Testis (tissue), 2 donors: ENCODE measurements around the gene TBC1D24.

Experiments
- CTCF ChIP-seq, 3 experiments: fragments of 450-650 bp in 2 of 3; fragments of 200-600 bp in 1 of 3; sonication (generic) in 1 of 3; IDR thresholded peaks; one replicate each; pipeline ENCODE4 v1.5.1; 2016 to 2019; ENCODE audit warnings: antibody characterized with exemption in 3 of 3, mild to moderate bottlenecking in 2 of 3, moderate library complexity in 1 of 3
- POLR2A ChIP-seq: fragments of 450-650 bp; IDR thresholded peaks from one replicate; pipeline ENCODE4 v1.6.1; 2017; ENCODE audit warnings: antibody characterized with exemption, mild to moderate bottlenecking, moderate library complexity

- TF ChIP-seq CTCF (IDR thresholded peaks at IDR 0.05) (no peak), POLR2A (no peak)
Measured at GRCh38 chr16:2518823-2519710, 44.1 kb downstream of the TBC1D24 start.
